Heart left ventricle (tissue), 13 donors: ENCODE measurements around the gene LAGE3.

Experiments
- CTCF ChIP-seq, 12 donors: fragments of 200-600 bp; sonication (generic) in 4 of 12; IDR thresholded peaks; one replicate each; pipeline versions ENCODE4 v1.5.0 to v1.8.0; 2018 to 2022; ENCODE audit warnings: antibody characterized with exemption in 12 of 12, mild to moderate bottlenecking in 5 of 12
- POLR2A ChIP-seq, 2 donors: fragments of 450-650 bp; IDR thresholded peaks; one replicate each; pipeline ENCODE4 v1.6.1; 2017; ENCODE audit warnings: antibody characterized with exemption in 2 of 2, mild to moderate bottlenecking in 2 of 2, moderate library complexity in 2 of 2
- donor health status: ischemic (EF 13 %, LVEDD 7.1; RV severe dilation, severe dysfunction).
- donor health status: DM: no; HTN: yes; CAD: no.
- donor health status: DM: no; HTN: no; CAD: no.
- donor health status: ischemic (EF 25% LVEDD 6.9; RV normal size, moderate dysfunction).
- donor health status: ischemic (EF 25% LVEDD 5.7; RV mildly dilated, moderate dysfunction).
- donor health status: ischemic (EF 35%, LVEDD 5.7; RV mildly dilated, moderate dysfunction).
- donor health status: nonischemic (EF 11% LVEDD 7.7; RV severe dilation, severe dysfunction).
- donor health status: DM: yes; HTN: yes; CAD: no.
- donor health status: PGD.
- donor health status: ischemic (EF 29% LVEDD 5.4; RV normal size, mild dysfunction).
- donor health status: nonischemic (EF 23%, LVEDD 6.1; RV moderate dilation, normal function).

DNA sequence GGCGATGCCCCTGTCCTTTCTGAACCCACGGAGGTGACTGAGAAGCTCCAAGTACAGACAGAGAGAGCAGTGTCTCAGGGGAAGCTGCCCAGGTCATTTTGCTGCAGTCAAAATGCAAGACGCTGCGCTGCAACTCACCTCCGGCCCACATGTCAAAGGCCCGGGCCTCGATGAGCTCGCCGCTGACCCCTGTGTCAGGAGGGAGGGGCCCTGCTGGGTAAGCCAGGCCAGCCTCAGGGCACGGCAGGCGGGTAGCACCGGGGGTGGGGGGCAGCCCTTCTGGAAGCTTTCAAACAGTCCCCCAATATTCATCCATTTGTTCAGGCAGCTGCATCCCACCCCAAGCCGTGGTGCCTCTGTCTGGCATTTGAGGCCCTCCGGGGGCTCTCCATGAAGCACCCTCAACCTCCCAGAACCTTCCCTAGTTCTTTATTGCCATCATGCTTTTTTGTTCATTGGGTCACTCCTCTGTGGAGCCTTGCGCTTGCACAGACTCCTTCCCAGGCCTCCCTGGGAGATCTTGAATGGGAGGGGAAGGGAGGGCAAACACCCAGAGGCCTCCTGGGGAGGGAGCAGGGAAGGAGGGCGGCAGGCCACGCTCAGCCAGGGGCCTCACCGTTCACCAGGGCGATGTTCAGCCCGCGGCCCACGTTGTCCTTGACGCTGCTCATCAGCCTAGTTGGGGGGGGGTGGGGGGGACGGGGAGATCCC, 28.7 kb upstream of the LAGE3 start:
- TF ChIP-seq POLR2A (IDR thresholded peaks at IDR 0.05) (no peak), CTCF (IDR thresholded peaks at IDR 0.05) (no peak)
